Glomerular visceral epithelial cell (primary cell): ENCODE data around the gene IGF2BP3.
"Not testable (repeated sequence)": the region's sequence is repeated elsewhere in the genome, so short reads cannot be mapped to it uniquely, and the experiment has no call there.

Experiments
- DNase-seq: peaks from one replicate; pipeline ENCODE4 v3.0.0-alpha.2; 2016; ENCODE audit errors: extremely low spot score

The IGF2BP3 gene

GRCh38 chr7:23422384-23422783, 47.9 kb downstream of the IGF2BP3 start:
- no peak for DNase-seq

DNA sequence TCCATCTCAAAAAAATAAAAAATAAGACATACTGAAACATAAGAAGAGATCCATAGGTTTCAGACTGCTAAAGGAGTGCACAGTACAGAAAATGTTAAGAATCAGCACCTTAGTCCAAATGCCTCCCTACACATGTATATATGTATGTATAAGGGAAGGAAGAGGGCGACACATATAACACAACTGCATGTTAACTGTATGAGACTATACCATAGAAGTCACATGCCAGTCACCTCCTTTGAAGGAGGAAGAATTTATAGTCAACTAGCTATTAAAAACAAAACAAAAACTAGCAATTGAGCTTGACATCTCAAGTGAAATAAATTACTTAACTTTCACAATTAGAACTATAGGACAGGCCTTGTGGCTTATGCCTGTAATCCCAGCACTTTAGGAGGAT, 50.4 kb downstream of the IGF2BP3 start:
- no peak for DNase-seq

- no peak for DNase-seq
Measured at GRCh38 chr7:23419160-23419559, 51.1 kb downstream of the IGF2BP3 start.

GRCh38 chr7:23418046-23418445, 52.2 kb downstream of the IGF2BP3 start:
- no peak for DNase-seq

- DNase-seq = no peak
Measured at GRCh38 chr7:23415198-23415597, 55.1 kb downstream of the IGF2BP3 start.

- DNase-seq = peak; percentile 29
Measured at GRCh38 chr7:23410446-23411183, 59.7 kb downstream of the IGF2BP3 start.

DNA sequence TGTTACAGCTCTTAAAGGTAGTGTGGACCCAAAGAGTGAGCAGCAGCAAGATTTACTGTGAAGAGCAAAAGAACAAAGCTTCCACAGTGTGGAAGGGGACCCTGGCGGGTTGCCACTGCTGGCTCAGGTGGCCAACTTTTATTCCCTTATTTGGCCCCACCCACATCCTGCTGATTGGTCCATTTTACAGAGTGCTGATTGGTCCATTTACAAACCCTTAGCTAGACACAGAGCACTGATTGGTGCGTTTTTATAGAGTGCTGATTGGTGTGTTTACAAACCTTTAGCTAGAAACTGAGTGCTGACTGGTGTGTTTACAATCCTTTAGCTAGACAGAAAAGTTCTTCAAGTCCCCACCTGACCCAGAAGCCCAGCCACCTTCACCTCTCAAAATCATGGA, 63.7 kb downstream of the IGF2BP3 start:
- DNase-seq = not testable (repeated sequence)

DNA sequence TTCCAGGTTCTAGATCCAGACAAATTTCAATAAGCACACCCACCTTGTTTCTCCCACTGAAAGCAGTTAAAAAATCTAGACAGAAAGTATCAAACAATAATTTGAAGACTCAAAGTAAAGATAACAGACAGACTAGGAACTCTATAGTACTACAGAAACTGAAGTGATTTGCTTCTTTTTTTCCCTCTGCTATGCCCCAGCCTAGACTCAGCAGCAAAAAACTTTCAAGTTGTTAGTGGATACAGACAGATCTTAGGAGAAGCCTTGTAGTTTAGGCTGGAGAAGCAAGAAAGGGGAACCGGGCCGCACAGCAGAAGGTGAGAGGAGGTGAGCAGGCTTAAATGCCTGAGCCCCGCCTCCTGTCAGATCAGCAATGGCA, 65.1 kb downstream of the IGF2BP3 start:
- no peak for DNase-seq

DNA sequence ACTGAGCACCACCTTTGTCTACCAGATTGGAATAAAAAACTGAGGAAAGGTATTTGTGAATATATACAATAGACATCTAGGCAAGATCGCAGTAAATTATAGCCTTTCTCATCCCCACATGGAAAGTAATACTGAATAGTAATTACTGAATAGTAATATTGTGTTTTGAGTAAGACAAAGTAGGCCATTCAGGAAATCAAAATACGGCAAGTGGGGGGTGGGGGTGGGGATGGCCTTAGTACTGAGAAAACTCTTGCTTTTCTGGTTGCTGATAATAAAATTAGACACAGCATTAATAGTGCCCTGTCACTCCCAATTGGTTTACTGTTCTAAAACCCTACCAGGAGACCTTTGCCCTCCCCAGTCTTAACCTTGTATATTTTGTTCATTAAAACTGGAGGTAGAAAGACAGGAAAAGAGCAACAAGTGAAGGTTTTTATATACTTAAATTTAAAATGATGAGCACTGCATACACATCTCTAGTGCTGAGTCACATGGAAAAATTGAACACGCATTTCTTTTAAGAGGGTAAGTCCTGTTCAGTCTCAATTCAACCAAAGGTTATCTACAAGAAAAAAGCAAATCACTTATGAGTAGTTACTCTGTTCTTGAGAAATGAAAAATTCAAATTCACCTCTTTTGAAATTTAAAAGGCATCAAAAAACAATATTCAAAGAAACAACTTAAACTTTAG, 65.6 kb downstream of the IGF2BP3 start:
- no peak for DNase-seq

- no peak for DNase-seq
Measured at GRCh38 chr7:23403970-23404369, 66.3 kb downstream of the IGF2BP3 start.

DNA sequence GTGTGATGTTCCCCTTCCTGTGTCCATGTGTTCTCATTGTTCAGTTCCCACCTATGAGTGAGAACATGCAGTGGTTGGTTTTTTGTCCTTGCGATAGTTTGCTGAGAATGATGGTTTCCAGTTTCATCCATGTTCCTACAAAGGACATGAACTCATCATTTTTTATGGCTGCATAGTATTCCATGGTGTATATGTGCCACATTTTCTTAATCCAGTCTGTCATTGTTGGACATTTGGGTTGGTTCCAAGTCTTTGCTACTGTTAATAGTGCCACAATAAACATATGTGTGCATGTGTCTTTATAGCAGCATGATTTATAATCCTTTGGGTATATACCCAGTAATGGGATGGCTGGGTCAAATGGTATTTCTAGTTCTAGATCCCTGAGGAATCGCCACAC, 72.2 kb downstream of the IGF2BP3 start:
- not testable (repeated sequence) for DNase-seq

GRCh38 chr7:23397241-23397640, 73.0 kb downstream of the IGF2BP3 start:
- no peak for DNase-seq

GRCh38 chr7:23396222-23397015, 73.9 kb downstream of the IGF2BP3 start:
- peak; percentile 21 for DNase-seq

DNA sequence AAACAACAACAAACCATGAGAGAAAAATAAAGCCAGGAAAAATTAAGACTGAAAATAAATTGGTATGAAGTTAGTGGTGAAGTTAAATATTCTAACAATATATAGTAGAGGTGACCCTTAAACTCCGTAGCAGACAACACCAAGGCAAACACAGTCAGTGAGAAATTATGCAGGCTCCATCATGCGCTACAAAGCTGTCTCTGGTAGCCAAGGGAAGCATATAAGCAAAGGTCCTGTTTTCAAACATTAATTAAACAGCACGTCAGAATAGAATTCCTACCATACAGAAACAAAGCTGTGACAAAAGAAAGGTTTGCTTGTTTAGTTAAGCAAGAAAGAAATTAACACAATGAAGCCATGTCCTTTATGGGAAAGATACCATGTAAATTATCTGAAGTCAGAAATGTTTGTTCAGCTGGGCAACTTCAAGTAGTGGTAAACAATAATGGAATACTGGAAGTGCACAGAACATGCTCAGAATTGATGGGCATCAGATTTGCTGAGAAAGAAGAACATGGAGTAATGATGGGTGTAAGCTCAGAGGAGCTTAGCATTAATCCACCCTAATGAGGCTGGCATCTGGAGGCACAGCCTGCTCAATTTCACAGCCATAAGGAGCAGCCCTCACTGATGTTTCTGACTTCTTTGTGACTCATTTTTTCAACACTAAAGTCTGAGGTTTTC, 75.7 kb downstream of the IGF2BP3 start:
- DNase-seq = no peak

DNA sequence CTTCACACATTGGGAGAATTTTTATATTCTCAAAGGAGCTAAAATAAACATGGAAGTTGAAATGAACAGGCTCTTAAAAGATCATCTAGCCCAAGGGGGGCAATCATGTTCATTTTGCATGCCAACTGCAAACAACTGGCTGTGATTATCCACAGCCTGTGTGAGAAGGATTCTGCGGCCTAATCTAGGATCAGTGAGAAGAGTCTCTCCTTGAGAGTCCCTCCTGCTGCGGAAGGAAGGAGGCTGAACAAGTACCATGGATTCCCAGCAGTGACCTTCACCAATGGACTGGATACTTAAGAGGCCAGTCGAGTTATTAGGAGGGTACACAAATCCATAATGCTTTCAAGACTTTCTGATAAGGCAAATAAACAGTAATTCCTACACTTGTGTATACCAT, 76.7 kb downstream of the IGF2BP3 start:
- DNase-seq = no peak

DNA sequence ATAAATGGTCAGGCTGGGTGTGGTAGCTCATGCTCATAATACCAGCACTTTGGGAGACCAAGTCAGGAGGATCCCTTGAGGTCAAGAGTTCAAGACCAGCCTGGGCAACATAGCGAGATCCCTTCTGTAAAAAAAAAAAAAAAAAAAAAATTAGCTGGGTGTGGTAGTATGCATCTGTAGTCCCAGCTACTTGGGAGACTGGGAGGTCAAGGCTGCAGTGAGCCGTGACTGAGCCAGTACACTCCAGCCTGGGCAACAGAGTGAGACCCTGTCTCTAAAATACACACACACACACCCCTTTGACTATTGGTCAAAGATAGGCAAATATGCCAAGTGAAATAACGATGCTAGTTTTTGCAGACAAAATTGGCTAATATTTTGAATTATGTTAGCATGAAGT, 80.6 kb downstream of the IGF2BP3 start:
- no peak for DNase-seq

DNA sequence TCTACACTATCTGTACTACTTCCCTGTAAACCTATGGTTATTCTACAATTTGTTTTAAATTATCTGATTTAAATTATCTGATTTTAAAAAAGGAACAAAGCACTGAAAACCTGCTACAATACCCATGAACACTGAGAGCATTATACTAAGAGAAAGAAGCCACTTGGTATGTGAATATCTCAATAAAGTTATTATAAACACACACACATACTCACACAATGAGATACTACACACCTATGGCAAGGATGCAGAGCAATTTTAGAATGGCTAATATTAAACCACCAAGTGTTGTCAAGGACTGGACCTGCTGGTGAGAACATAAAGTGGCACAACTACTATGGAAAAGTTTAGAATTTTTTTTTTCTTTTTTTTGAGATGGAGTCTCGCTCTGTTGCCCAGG, 82.7 kb downstream of the IGF2BP3 start:
- DNase-seq = no peak

GRCh38 chr7:23385140-23385539, 85.2 kb downstream of the IGF2BP3 start:
- no peak for DNase-seq

- DNase-seq = no peak
Measured at GRCh38 chr7:23383225-23383624, 87.1 kb downstream of the IGF2BP3 start.

- no peak for DNase-seq
Measured at GRCh38 chr7:23380961-23381360, 89.3 kb downstream of the IGF2BP3 start.

- no peak for DNase-seq
Measured at GRCh38 chr7:23380556-23380955, 89.7 kb downstream of the IGF2BP3 start.

GRCh38 chr7:23378996-23379395, 91.3 kb downstream of the IGF2BP3 start:
- DNase-seq = no peak
